Stimulated activated CD4-positive, alpha-beta T cell treated with anti-CD3 and anti-CD28 coated beads, Interleukin-4, amount 100 ng/mL, for 4 hours (primary cell): ENCODE data around the gene BDH1.
"Not testable (repeated sequence)": the region's sequence is repeated elsewhere in the genome, so short reads cannot be mapped to it uniquely, and the experiment has no call there.

Source experiments
- DNase-seq, 2 experiments: peaks; one replicate each; pipeline ENCODE4 v3.0.0-alpha.2; 2020

The BDH1 gene

DNA sequence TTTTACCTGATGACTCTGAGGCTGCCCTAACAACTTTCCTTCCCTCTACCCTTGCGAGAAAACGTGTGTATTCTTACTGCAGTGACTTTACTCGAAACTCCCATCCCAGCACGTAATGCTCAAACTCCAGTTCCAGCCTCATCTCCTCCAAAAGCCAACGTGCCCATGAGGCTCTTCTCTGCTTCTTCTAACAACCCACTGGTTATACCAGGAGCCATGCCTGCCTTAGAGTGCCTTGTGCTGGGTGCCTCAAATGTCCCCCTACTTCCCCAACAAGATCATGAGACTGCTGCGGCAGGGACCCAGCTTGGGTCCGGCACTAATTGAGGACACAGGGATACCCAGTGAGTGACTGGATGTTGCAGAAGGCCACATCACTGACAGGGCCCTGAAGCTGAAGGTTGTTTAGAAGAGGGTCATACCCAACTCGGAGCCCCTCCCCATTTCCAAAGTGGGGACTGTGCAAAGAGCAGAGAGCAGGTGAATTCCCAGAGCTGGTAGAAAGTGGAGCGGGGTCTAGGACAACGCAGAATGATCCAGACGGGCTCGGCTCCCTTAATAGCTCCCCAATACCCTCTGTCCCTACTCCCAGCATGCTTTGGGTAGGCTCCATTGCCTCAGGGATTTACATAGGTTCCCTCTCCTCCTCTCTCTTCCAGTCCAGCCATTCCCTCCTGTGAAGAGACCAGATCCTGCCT, 71.4 kb downstream of the BDH1 start:
- no peak for DNase-seq

DNA sequence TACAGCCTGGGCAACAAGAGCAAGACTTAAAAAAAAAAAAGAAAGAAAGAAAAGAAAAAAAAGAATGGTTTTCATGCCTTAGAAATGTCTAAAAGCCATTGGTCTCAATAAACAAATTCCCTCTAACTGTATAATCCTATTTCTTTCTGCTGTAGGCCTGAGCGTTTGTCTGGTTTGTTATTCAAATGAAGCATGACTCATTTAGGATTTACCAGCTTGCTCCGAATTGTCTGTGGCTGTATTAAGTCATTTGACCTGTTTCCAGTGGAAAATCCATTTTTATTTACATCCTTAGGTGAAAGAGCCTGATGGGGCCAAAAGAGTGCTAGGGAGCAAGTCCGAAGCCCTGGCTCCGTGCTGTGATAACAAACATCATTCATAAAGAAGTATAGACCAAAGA, 73.8 kb downstream of the BDH1 start:
- DNase-seq = no peak

DNA sequence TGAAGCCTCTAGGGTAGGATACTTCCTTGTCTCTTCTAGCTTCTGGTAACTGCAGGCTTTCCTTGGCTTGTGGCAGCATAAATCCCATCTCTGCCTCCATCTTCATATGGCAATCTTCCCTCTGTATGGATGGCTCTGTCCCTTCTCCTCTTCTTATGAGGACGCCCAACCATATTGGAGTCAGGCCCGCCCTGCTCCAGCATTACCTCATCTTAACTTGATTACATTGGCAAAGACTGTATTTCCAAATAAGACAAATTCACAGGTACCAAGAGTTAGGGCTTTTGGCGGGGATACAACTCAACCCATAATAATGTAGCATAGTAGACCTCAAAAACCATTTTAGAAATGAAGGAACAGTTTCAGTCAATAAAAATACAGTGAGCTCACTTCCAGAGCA, 75.4 kb downstream of the BDH1 start:
- DNase-seq = no peak

DNA sequence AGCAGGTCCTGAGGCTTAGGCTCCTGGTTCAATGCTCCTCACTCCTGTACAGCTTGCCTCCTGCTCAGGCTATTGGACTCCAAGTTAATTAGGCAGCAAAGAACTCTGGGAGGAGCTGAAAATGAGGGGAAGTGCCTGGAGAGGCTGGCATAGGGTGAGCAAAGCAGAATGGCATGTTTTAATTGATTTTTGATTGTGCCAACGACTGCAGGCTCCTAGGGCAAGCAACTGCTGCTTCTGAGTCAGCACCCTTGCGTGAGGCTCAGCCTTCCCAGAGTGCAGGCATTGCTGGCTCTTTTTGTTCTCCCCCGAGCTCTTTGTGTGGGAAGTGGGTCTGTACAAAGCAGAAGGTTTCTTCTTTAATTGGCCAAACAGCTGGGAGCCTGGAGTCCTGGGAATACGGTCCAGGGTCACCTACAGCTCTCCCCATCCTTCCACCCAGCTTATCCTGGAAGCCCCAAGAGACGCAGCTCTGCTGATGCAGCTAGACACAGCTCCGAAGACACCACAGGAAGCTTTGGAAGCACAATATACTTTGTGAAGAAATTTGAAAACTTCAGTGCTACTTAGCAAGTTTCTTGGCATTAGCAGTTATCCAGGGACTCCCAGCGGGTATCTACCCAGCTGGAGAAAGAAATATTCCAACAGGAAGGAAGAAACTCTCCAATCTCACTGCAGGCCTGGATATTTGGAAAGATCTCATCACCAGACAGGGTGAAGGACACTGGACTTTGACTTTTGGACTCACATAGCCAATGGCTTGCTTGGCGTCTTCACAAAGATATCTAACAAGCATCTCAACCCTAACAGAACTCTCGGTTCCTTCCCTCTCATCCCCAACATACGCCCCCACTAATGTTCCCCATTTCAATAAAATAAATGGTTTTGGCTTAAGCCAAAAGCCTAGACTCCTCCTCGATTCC, 76.8 kb downstream of the BDH1 start:
- DNase-seq = no peak

DNA sequence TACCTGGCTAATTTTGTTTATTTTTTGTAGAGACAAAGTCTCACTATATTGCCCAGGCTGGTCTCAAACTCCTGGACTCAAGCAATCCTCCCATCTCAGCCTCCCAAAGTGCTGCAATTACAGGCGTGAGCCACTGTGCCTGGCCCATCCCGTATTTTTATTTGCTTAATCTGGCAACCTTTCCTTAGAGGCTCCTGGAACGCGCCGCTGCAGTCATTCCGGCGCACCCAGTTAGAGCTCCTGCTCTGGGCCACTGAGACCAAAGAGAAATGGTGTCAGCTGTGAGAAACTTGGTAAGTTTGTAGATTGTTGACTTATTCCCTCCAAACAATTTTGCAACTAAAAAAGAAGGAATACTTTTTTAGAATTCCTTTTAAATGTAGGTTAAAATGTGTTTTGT, 78.0 kb downstream of the BDH1 start:
- DNase-seq = not testable (repeated sequence)

DNA sequence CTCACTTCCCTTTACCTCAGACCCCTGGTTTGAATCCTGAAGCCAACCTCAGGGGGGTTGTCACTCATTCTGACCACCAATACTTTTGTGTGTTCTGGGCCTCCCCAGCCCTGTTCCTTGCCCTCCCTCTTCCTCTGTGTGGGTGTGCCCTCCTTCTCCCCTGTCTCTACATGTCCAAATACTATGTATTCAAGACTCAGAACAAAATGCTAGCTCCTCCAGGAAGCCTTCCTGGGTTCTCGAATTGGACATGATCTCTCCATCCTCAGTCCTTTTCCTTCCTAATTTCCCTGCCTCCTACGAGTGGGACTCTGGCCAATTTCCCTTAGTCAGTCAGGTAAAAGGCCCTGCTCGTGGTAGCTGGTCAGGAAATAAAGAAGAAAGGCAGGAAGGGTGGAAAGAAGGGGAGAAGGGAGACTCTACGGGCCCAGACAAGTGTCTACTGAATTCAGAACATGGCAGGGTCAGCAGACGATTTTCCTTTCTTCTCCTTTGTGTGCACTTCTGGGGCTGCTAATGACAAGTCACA, 79.7 kb downstream of the BDH1 start:
- DNase-seq = no peak

DNA sequence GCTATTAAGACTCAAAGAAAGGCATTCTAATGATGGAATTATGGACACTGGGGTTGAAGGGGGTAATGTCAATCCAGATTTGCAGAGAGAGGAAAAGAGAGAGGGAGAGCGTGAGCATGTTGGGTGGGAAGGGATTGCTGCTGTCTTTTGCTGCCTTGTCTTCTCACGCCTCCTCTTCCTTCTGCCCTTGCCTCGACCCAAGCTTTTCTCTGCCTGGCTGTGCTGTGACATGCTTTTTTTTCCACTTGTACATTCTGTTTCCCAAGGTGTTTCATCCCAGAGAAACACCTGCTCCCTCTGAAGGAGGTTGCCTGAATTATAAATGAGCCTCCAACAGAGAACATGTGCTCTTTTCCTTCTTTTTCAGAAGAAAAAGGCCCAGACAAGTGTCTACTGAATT, 80.3 kb downstream of the BDH1 start:
- no peak for DNase-seq

DNA sequence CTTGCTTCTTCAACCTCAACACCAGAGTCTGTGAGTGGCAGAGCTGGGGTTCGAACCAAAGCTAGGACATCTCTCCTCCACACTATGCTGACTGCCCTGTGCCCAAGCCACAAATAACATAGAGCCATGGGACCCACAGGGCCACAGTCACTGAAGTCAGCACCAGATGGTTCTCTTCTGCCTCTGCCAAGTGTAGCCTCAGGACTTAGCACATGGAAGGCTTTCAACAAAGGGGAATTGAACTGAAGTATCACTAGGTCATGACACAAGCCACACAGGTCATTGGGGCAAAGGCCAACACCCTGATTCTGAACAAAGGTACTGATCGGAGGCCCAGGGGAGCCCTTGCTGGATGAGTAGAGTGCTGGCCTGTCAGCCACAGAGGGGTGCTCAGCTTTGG, 83.6 kb downstream of the BDH1 start:
- DNase-seq = no peak

DNA sequence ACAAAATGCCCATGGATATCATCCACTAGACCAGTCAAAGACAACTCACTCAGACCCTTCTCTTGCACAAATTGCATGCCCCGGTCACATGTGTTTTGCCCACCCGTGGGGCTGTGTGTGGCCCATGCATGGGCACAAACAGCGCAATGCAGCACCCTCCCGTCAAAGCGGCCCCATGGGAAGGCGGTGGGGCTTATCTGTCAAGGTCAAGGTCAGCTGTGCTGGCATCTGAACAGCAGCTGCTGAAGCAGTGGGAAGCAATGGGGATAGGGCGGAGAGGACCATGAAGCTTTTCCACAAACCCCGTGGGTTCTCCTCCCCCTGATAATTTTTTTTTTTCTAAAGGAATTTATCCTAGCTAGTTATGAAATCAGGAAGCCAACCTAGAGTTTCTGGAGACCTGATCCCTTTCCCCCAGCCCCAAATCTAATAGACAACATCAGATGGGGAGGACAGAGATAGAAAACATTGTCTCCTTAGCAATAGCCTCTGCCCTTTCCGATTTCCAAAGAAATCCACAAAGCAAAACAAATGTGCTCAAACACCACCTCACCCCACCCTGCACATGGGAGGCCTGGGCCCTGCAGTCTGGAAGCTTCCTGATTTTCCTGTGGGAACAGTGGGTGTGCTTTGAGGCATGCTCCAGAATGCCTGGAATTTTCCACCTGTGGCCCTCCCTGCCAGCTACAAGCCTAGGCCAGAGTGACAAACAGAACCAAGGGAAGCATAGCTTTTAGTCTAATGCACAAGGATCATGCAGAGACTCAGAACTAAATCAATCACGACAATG, 84.4 kb downstream of the BDH1 start:
- no peak for DNase-seq

DNA sequence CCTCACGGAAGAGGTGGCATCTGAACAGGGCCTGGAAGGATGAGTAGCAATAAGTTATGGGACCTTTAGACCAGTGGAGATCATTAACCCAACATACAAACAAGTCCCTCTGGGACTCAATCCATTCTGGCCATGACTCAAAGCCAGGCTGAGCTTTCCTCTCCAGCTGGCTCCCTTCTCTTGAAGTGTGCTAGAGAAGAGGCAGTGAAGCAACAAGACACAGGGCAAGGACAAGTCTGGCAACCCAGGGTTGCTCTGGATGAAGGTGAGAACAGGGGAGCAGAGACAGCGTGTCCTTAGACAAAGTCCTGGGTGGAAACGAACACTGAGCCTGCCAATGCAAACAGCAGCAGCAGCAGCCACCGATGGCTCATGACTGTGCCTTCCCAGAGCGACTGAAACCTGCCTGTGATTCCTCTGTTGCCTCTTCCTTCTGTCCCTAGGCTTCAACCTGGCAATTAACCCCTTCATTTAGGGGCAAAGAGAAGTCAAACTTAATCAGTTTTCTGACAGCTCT, 86.8 kb downstream of the BDH1 start:
- DNase-seq = no peak

DNA sequence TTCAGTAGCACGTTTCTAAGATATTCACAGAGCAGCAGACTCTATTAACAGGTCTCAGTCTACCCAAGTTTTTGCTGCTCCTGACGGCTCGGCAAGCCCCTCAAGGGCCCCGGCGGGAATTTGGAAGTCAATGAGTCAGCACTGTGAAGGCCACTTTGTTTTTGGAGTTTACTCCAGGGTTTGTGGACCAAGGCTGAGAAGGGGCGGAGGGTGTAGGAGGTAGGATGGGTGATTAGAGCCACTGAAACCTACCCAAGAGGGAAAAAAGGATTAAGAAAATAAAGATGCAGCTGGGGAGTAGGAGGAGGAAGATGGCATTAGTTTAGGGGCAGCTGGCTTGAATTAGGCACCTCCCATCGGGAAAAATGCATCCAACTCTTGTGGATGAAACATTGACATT, 87.6 kb downstream of the BDH1 start:
- DNase-seq = no peak

DNA sequence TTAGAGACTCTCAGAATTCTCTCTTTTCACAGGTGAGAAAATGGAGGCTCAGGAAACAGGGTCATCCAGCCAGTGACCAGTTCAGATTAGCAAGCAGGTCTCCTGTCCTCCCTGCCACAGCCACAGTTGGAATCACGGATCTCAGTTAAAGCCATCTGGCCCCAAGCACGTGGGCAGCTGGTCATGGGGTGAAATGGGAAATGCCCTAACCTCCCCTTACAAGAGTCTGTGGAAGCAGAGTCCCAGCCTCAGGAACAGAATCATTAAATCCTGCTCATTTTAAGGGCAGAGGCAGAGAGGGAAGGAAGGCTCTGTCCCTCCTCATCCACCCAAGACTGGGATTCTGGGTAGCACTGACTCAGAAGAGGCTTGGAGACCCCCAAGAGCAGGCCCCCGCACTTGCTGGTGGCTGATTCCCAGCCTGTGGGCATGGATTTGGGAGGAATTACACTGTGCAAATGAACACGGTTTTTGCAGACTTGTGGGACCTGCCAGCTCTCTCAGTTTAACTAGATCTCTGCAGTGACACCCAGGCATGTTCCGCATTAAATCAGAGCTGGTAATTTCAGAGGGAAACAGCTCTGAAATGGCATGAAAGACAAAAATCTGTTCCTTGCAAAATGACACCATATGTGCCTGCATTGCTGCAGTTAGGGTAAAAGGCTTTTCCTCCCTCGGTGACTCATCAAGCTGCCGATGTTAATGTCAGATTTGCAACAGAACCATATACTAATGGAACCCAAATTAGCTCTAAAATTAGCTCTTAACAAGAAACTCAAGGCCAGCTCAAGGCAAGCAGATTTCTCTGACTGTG, 89.0 kb downstream of the BDH1 start:
- DNase-seq = no peak

DNA sequence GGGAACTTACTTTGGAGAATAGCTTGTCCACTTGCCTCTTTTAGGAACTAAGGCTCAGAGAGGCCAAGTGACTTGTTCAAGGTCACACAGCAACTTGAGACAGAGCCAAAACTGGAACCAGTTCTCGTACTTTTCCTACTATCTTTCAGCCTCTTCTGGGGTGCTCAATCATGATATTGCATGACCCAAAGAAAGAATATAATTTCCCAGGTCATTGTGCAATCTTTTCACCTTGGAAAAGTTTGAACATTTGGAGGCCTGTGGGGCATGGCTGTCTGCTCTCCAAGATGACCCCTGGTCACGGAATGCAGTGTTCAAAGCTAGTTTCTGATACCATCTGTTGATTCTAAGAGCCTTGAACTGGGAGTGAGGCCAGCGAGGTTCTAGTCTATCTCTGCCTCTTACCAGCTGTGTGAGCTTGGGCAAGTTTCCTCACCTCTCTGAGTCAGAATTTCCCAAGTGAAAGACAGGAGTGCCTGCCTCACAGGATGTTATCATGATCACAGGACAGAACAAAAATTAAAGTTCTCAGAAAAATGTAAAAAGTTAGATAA, 89.7 kb downstream of the BDH1 start:
- no peak for DNase-seq

DNA sequence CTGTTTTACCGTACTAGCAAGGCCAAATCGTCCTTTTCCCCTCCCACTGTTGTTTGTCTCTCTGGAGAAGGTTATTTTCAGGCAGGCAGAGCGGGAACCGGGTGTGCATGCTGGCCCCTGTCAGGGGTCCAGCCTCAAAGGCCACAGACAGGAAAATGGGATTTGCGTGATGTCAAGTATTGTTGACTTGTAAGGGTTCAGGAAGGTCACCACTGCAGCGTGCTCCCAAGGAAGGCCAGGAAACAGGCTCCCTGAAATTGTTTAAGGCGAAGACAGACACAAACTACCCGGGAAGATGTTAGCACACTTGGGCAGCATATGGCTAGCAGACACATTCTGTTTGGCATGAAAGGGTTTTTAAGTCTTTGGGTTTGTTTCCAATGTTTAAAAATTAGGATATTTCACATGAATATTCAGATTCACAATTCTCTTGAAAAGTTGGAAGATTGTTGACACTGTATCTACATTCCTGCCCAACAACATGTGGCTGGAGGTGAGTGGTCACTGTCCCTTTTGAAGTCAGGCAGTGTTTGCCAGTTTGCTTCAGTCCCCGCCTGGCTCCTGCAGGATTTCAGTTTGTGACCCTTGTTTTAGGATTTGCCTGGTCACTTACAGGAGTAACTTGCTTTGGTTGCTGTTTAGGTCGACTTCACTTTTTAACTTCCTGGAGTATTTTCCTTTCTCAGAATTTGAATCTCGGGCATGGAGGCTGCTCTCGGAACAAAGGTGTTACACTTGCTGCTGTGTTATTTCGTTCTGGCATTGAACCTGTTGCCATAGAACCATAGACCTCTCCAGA, 90.4 kb downstream of the BDH1 start:
- no peak for DNase-seq

DNA sequence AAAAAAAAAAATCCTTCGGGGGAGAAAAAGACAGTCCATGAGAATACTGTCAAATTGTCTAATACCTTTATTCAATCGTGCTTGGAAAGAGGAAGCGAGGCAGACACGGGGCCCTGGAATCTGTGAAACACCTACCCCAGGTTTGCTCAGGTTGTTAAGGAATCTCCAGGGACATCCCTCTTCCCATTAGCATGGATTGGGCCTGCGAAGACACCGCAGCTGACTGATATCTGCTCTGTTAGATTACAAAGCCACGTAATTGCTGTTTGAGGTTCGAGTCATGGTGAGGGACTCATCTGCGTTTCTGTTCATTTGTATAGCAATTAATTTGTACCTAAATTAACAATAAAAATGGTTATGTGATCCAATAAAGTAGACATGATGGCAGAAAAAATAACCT, 91.0 kb downstream of the BDH1 start:
- DNase-seq = no peak

DNA sequence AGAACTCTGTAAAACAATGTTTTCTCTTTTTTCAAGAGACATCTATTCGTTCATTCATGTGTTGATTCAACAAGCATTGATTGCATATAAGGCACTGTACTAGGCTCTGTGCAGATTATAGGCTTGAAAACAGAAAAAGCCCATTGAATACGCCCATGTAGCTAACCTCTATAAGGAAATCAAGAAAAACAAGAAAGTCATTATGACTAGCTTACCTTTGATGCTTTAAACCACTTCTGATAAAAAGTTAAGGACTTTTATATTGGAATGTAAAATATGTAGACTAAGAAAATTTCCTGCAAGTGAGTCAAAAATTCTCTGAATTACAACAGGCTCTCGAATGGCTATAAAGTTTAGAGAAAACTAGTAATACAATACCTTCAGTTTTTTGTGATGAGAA, 92.5 kb downstream of the BDH1 start:
- no peak for DNase-seq

DNA sequence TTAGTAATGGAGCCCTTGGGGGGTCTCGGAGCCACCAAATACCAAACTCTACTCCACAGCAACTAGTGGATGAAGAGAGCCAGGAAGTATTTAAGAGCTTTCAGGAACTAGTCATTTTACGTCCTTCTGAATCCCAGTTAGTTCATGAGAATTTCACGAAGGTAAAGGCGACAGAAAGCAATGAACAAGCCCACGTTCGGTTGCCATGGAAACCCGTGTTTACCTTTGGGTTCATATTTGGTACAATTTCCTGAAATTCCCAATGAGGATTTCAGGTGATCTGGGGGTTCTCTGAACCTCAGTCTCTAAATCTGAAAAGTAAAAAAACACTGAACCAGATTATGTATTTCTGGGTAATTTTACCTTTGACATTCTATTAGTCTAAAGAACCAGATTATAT, 93.0 kb downstream of the BDH1 start:
- no peak for DNase-seq

DNA sequence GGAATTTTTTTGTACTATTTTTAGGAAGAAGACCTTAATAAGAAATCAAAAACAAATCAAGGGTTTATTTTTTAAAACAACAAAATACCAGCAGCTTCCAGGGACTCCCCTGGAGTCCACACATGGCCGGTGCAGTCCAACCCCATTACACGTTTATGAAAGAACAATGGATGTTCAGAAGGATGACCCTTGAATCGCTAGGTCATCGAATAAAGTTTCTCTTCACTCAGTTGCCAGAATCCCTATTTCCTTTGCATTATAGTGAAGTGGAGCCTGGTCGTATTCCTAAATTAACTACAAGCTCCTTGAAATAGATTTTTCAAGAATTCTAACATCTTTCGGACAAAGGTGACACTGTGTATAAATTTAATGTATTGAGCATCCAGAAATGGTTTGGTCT, 95.1 kb downstream of the BDH1 start:
- no peak for DNase-seq

DNA sequence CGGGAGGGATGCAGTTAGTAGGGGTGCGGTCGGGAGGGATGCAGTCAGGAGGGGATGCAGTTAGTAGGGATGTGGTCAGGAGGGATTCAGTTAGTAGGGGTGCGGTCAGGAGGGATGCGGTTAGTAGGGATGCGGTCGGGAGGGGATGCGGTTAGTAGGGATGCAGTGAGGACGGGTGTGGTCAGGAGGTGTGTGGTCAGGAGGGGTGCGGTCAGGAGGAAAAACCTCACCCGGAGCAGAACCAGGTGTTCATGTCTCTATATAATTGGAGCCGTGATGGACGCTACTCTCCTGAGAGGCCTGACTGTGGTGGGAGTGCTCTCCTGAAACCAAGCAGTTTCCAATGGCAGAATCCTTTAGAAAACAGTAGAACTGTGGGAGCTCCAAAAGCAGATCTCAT, 95.8 kb downstream of the BDH1 start:
- no peak for DNase-seq
